Measurements from ENCODE around the gene PLCH2.

DNA sequence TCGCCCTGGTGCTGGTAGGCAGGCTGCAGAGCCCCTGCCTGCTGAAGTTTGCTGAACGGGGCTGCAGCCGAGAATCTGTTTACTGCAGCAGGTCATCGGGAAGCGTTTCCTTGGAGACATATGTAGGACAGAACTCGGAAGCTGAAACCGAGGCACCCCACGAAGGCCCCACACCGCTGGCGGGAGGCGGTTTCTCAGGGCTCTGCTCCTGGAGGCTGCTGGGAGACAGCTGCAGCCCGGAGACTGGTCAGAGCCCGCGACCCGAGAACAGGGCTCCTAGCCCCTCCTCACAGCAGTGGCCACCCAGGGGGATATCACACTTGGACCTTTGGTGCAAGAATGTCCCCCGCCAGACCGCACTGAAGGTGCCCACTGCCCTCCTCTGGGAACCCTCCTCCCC lies 12.7 kb upstream of the PLCH2 start:
- TF ChIP-seq, protein P1, sequence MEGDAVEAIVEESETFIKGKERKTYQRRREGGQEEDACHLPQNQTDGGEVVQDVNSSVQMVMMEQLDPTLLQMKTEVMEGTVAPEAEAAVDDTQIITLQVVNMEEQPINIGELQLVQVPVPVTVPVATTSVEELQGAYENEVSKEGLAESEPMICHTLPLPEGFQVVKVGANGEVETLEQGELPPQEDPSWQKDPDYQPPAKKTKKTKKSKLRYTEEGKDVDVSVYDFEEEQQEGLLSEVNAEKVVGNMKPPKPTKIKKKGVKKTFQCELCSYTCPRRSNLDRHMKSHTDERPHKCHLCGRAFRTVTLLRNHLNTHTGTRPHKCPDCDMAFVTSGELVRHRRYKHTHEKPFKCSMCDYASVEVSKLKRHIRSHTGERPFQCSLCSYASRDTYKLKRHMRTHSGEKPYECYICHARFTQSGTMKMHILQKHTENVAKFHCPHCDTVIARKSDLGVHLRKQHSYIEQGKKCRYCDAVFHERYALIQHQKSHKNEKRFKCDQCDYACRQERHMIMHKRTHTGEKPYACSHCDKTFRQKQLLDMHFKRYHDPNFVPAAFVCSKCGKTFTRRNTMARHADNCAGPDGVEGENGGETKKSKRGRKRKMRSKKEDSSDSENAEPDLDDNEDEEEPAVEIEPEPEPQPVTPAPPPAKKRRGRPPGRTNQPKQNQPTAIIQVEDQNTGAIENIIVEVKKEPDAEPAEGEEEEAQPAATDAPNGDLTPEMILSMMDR (conservative IDR thresholded peaks at IDR 0.05; ENCODE audit: low read length) = no peak
- no peak for TF ChIP-seq EZH2phosphoT487 (IDR thresholded peaks at IDR 0.05; ENCODE audit: borderline replicate concordance, low read depth, low read length)
